ENCODE measurements around the gene KRTAP3-2. TPM values are rescaled to one million over a fixed set of nuclear protein-coding genes. Genes with fewer than 3 reads are reported as not detected.

Gene KRTAP3-2
- total RNA-seq, 3 donors from 2014 or later: not detected

DNA sequence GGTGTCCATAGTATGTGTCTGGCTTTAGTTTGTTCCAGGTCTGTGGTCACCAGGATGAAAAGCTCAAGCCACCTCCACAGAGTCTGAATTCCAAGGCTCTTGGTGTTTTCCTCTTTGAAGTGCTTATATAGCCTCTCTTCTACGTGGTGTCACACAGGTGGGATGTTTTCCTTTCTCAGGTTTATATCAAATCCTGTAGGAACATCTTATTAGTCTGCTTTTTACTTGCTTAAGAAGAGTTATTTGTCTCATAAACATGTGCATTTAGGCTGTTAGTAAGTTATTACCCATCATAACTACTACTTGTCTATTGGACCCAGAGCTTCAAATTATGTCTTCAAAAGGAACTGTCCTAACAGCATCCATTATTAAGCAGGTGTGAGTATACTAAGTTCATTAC lies 32.9 kb downstream of the KRTAP3-2 start, which contains the start of gene KRT39:
KRT39 (minus strand) TSS at position 101 of the 400 bp plus-strand sequence; CDS start at position 9, 92 bp downstream.
- Histone ChIP-seq H3K9me3 (no peaks in the 10 kb centered on the region), H3K36me3 (no peaks in the 10 kb centered on the region), H3K4me3 (no peak within 1 kb of the TSS), H3K27ac (peak within 1 kb of the TSS in 1 of 2 donors; percentile 58), H3K27me3 (no peaks in the 10 kb centered on the region), H3K4me1 (no peaks in the 10 kb centered on the region)
- no peak for DNase-seq (ENCODE audit: low spot score in 2 of 2)
- TF ChIP-seq POLR2A (IDR thresholded peaks at IDR 0.05): no peak
- TF ChIP-seq POLR2AphosphoS5 (IDR thresholded peaks at IDR 0.05): no peak
- TF ChIP-seq, protein P1, sequence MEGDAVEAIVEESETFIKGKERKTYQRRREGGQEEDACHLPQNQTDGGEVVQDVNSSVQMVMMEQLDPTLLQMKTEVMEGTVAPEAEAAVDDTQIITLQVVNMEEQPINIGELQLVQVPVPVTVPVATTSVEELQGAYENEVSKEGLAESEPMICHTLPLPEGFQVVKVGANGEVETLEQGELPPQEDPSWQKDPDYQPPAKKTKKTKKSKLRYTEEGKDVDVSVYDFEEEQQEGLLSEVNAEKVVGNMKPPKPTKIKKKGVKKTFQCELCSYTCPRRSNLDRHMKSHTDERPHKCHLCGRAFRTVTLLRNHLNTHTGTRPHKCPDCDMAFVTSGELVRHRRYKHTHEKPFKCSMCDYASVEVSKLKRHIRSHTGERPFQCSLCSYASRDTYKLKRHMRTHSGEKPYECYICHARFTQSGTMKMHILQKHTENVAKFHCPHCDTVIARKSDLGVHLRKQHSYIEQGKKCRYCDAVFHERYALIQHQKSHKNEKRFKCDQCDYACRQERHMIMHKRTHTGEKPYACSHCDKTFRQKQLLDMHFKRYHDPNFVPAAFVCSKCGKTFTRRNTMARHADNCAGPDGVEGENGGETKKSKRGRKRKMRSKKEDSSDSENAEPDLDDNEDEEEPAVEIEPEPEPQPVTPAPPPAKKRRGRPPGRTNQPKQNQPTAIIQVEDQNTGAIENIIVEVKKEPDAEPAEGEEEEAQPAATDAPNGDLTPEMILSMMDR (IDR thresholded peaks at IDR 0.05): no peak
- intact Hi-C loops (cut with DNase I; ENCODE audit: low total_unique reads): no loop called here

DNA sequence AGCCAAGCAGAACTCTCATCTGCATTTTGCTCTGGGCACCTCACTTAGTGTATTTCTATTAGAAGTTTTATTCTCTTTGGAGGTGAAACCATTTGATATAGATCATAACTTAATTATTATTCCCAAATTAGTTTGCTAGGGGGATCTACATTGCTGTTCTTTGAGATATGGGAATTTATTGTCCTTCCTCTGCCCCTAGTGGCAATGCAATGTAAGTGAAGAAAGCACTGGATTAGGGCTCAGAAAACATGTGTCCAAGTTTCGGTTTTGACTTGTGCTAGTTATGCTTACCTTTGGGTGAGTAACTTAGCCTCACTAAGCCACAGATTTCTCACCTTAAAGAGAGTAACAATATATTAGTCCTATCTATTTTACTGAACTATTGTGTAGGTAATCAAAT lies 35.9 kb downstream of the KRTAP3-2 start:
- intact Hi-C loops (cut with DNase I; ENCODE audit: low total_unique reads): no loop called here
- H3K9me3 ChIP-seq: no peaks in the 10 kb centered on the region
- no peaks in the 10 kb centered on the region for H3K27me3 ChIP-seq
- no peak for DNase-seq (ENCODE audit: low spot score in 2 of 2)
- peak overlapping the region in 1 of 2 donors; percentile 1 for H3K27ac ChIP-seq
- no peaks in the 10 kb centered on the region for H3K4me1 ChIP-seq
- H3K36me3 ChIP-seq: no peaks in the 10 kb centered on the region
- H3K4me3 ChIP-seq: no peak overlapping the region
- TF ChIP-seq, protein P1 (IDR thresholded peaks at IDR 0.05): peak; percentile 46 to 58 (median 50)
- no peak for TF ChIP-seq POLR2A (IDR thresholded peaks at IDR 0.05)
- TF ChIP-seq POLR2AphosphoS5 (IDR thresholded peaks at IDR 0.05): no peak

DNA sequence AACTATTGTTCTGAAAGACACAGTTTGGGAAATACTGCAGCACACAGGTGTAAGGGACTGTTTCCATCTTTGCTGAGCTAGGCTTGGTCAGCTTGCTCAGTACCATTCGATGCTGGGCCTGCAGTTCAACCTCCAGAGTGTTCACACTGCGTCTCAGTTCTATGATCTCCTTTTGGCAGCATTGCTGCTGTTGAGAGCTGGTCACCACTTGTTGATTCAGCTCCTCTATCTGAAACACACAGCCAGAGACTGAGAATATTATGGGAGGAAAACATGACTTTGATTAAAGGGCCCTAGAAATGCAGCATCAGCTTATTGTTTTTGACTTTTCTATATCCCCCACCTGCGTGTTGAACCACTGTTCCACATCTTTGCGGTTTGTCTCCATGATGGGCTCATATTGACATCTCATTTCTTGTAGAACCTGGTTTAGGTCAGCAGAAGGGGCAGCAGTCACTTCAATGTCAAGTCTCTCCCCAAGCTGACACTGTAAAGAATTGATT lies 37.6 kb downstream of the KRTAP3-2 start:
- Histone ChIP-seq H3K27me3 (no peaks in the 10 kb centered on the region), H3K27ac (no peak overlapping the region), H3K4me3 (no peak overlapping the region), H3K9me3 (no peaks in the 10 kb centered on the region), H3K36me3 (no peaks in the 10 kb centered on the region), H3K4me1 (peaks cover 0 to 10% of the 10 kb centered on the region in 2 donors)
- TF ChIP-seq POLR2A (IDR thresholded peaks at IDR 0.05) (no peak), POLR2AphosphoS5 (IDR thresholded peaks at IDR 0.05) (no peak)
- TF ChIP-seq, protein P1 (IDR thresholded peaks at IDR 0.05): no peak
- no peak for DNase-seq (ENCODE audit: low spot score in 2 of 2)
- intact Hi-C loops (cut with DNase I; ENCODE audit: low total_unique reads): no loop called here

DNA sequence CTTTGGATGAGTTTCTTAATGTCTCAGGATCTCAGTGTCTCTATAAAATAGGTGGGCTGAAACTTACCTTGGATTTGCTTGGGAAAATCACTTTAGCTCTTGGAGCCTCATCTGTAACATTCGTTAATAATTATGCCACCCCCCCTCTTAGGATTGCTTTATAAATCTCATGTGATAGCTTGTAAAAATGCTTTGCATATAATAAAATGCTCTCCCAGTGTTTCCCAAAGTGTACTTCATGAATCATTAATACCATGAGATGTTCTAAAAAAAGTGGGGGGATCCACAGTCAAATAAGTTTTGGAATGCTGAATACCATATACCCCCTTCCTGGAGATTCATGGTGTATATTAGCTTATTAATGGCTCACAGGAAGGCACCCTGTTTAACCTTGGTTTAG lies 38.1 kb downstream of the KRTAP3-2 start:
- Histone ChIP-seq H3K9me3 (no peaks in the 10 kb centered on the region), H3K27me3 (no peaks in the 10 kb centered on the region), H3K36me3 (no peaks in the 10 kb centered on the region), H3K4me1 (peaks cover 0 to 14% of the 10 kb centered on the region in 2 donors), H3K4me3 (no peak overlapping the region), H3K27ac (no peak overlapping the region)
- intact Hi-C loops (cut with DNase I; ENCODE audit: low total_unique reads): no loop called here
- TF ChIP-seq POLR2A (IDR thresholded peaks at IDR 0.05) (no peak), POLR2AphosphoS5 (IDR thresholded peaks at IDR 0.05) (no peak)
- TF ChIP-seq, protein P1 (IDR thresholded peaks at IDR 0.05): no peak
- DNase-seq (ENCODE audit: low spot score in 2 of 2): no peak

DNA sequence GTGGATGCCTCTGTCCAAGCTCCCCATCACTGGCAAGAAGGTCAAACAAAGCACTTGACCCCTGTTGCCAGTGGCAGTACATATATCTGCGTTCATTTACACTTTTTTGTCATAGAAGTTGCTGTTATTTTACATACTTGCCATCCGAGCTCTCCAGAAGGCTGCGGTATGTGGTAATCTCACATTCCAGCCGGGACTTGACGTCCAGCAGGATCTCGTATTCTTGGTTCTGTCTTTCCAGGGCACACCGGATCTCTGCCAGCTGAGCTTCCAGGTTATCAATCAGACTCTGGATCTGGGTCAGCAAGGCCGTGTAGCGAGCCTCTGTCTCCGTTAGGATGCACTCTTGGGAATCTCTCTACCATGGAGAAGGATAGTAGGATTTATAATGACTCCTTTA lies 39.6 kb downstream of the KRTAP3-2 start:
- no peak overlapping the region for H3K4me3 ChIP-seq
- intact Hi-C loops (cut with DNase I; ENCODE audit: low total_unique reads): no loop called here
- H3K36me3 ChIP-seq: no peaks in the 10 kb centered on the region
- TF ChIP-seq POLR2AphosphoS5 (IDR thresholded peaks at IDR 0.05): no peak
- no peak for TF ChIP-seq POLR2A (IDR thresholded peaks at IDR 0.05)
- TF ChIP-seq, protein P1 (IDR thresholded peaks at IDR 0.05): no peak
- H3K27ac ChIP-seq: peak overlapping the region in 1 of 2 donors; percentile 57
- H3K9me3 ChIP-seq: no peaks in the 10 kb centered on the region
- no peak for DNase-seq (ENCODE audit: low spot score in 2 of 2)
- H3K4me1 ChIP-seq: peaks cover 0 to 18% of the 10 kb centered on the region in 2 donors
- no peaks in the 10 kb centered on the region for H3K27me3 ChIP-seq
